Lower leg skin (tissue), 4 donors: ENCODE measurements around the gene PDSS2. TPM values are rescaled to one million over a fixed set of nuclear protein-coding genes. Genes with fewer than 3 reads are reported as not detected.

Experiments
- DNase-seq, 2 donors: peaks; one replicate each; pipeline ENCODE4 v3.0.0-alpha.2; 2019; ENCODE audit warnings: low spot score in 2 of 2
- H3K4me3 ChIP-seq: fragments of 200-600 bp; sonication (generic); 2 replicates; pipeline ENCODE4 v1.5.1; 2017; ENCODE audit warnings: mild to moderate bottlenecking, low read depth; ENCODE audit not compliant: poor library complexity, severe bottlenecking
- CTCF ChIP-seq, 3 donors: fragments of 450-650 bp; IDR thresholded peaks; one replicate each; pipeline ENCODE4 v1.5.1; 2016; ENCODE audit warnings: antibody characterized with exemption in 3 of 3, mild to moderate bottlenecking in 3 of 3, moderate library complexity in 2 of 3
- POLR2A ChIP-seq, 2 donors: fragments of 450-650 bp; IDR thresholded peaks; one replicate each; pipeline ENCODE4 v1.6.1; 2016 to 2017; ENCODE audit warnings: antibody characterized with exemption in 2 of 2, mild to moderate bottlenecking in 1 of 2, moderate library complexity in 1 of 2
- WGBS, 2 donors: methylation state at CpG; one replicate each; pipeline ENCODE4 v1.1.5; 2018; 5-methylcytosine and 5-hydroxymethylcytosine counted together
- intact Hi-C: fragments of 100-400 bp; cut with DNase I; formaldehyde crosslinking; loops from one replicate; pipeline ENCODE4 v1.15.0; 2023; ENCODE audit warnings: low total_unique reads
- total RNA-seq, 4 donors: library from RNA; depleted of rRNA; stranded (reverse); fragments of >200 nt; gene quantifications; one replicate each; pipeline ENCODE4 v1.1.0, GENCODE V29; 2016

PDSS2 gene
- total RNA-seq, 4 donors from 2014 or later: 6.9 to 14.8 (median 11.4) TPM

- DNase-seq: no peak
- intact Hi-C loops: no loop called here
- H3K4me3 ChIP-seq: no peak overlapping the region
- WGBS, 2 donors: 92 to 95% methylated on average over 2 of the region's 2 CpGs
- TF ChIP-seq POLR2A (IDR thresholded peaks at IDR 0.05): no peak
- TF ChIP-seq CTCF (IDR thresholded peaks at IDR 0.05): no peak
These were observed 102.3 kb downstream of the PDSS2 start for GRCh38 chr6:107357031-107357430.

GRCh38 chr6:107355659-107356058, 103.7 kb downstream of the PDSS2 start:
- intact Hi-C loops: no loop called here
- no peak for DNase-seq
- H3K4me3 ChIP-seq: no peak overlapping the region
- WGBS, 2 donors: 84 to 88% methylated on average over 3 of the region's 3 CpGs
- TF ChIP-seq CTCF (IDR thresholded peaks at IDR 0.05) (no peak), POLR2A (IDR thresholded peaks at IDR 0.05) (no peak)

GRCh38 chr6:107354451-107354850, 104.9 kb downstream of the PDSS2 start:
- H3K4me3 ChIP-seq: no peak overlapping the region
- 52 to 75% methylated on average over 2 of the region's 2 CpGs for WGBS, 2 donors
- intact Hi-C loops: no loop called here
- DNase-seq: no peak
- TF ChIP-seq POLR2A (IDR thresholded peaks at IDR 0.05): no peak
- TF ChIP-seq CTCF (IDR thresholded peaks at IDR 0.05): no peak

- TF ChIP-seq POLR2A (IDR thresholded peaks at IDR 0.05) (no peak), CTCF (IDR thresholded peaks at IDR 0.05) (no peak)
- no peak for DNase-seq
- H3K4me3 ChIP-seq: no peak overlapping the region
- 75 to 77% methylated on average over 1 of the region's 1 CpG for WGBS, 2 donors
- intact Hi-C loops: no loop called here
These were observed 105.5 kb downstream of the PDSS2 start for GRCh38 chr6:107353773-107354382.

GRCh38 chr6:107348224-107348623, 111.1 kb downstream of the PDSS2 start:
- 100% methylated on average over 1 of the region's 1 CpG for WGBS, 2 donors
- TF ChIP-seq POLR2A (IDR thresholded peaks at IDR 0.05): no peak
- TF ChIP-seq CTCF (IDR thresholded peaks at IDR 0.05): no peak
- DNase-seq: no peak
- intact Hi-C loops: no loop called here
- H3K4me3 ChIP-seq: no peak overlapping the region

GRCh38 chr6:107345393-107345792, 114.0 kb downstream of the PDSS2 start:
- TF ChIP-seq POLR2A (IDR thresholded peaks at IDR 0.05) (no peak), CTCF (IDR thresholded peaks at IDR 0.05) (no peak)
- DNase-seq: no peak
- intact Hi-C loops: no loop called here
- H3K4me3 ChIP-seq: no peak overlapping the region
